ENCODE data around the gene NFXL1.

DNA sequence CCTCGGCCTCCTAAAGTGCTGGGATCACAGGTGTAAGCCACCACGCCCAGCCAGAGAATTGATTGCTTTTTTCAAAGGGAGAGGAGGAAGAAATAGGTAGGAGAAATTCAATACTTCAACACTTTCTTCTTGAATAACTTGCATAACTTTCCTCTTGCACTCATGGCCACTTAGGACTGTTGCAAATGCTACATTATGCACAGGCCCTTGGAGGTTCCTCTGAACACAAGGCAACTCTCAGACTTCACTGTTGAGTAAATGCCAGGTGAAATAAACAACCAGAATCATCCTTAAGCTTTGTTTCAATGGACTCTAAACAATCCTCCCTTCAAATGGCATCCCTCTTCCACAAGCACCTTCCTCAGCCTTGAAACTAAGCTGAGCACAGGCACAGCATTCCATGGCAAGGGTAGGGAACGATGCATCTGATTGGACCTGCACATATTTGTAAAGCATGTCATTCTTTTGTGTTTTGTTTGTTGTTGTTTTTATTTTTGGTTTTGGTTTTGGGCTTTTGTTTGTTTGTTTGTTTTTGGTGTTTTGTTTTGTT lies 104.7 kb downstream of the NFXL1 start:
- TF ChIP-seq POLR2A (IDR thresholded peaks at IDR 0.05; ENCODE audit: low read length) = no peak
- TF ChIP-seq GATA1 (IDR thresholded peaks at IDR 0.05; ENCODE audit: low read depth, low read length) = no peak

Measured in erythroblast (primary cell).